CD4-positive, alpha-beta T cell treated with Interleukin-15 for 4 hours (primary cell): Measurements from ENCODE around the gene TIAM2.
A peak's percentile ranks its signal among the peaks of the same experiment; 100 is the strongest.
"Not testable (repeated sequence)": the region's sequence is repeated elsewhere in the genome, so short reads cannot be mapped to it uniquely, and the experiment has no call there.

Source experiments
- DNase-seq: peaks from one replicate; pipeline ENCODE4 v3.0.0-alpha.2; 2020; ENCODE audit warnings: low spot score

TIAM2 gene

GRCh38 chr6:154995254-154996015 lies at the start of gene TIAM2:
TIAM2 (plus strand) TSS chr6:154995315; CDS start chr6:155129224, 133,909 bp downstream.
- no peak for DNase-seq

- no peak for DNase-seq
Measured at GRCh38 chr6:154950979-154951344, 44.2 kb upstream of the TIAM2 start.

GRCh38 chr6:154951345-154952200 lies 43.5 kb upstream of the TIAM2 start:
- DNase-seq: peak; percentile 22

- DNase-seq: no peak
Measured at GRCh38 chr6:154953644-154954043, 41.5 kb upstream of the TIAM2 start.

- DNase-seq: no peak
Measured at GRCh38 chr6:154954347-154954746, 40.8 kb upstream of the TIAM2 start.

GRCh38 chr6:154956771-154957522 lies 38.2 kb upstream of the TIAM2 start:
- DNase-seq: no peak

GRCh38 chr6:154958469-154958868 lies 36.6 kb upstream of the TIAM2 start:
- no peak for DNase-seq

GRCh38 chr6:154960299-154960843 lies 34.7 kb upstream of the TIAM2 start:
- DNase-seq: no peak

- DNase-seq: no peak
Measured at GRCh38 chr6:154960854-154961530, 34.1 kb upstream of the TIAM2 start.

GRCh38 chr6:154962753-154963152 lies 32.4 kb upstream of the TIAM2 start:
- no peak for DNase-seq

GRCh38 chr6:154966065-154966770 lies 28.9 kb upstream of the TIAM2 start:
- DNase-seq: not testable (repeated sequence)

- DNase-seq: no peak
Measured at GRCh38 chr6:154969796-154970195, 25.3 kb upstream of the TIAM2 start.

- no peak for DNase-seq
Measured at GRCh38 chr6:154974485-154975149, 20.5 kb upstream of the TIAM2 start.

- DNase-seq: no peak
Measured at GRCh38 chr6:154977588-154977987, 17.5 kb upstream of the TIAM2 start.

- no peak for DNase-seq
Measured at GRCh38 chr6:154980273-154981078, 14.6 kb upstream of the TIAM2 start.

GRCh38 chr6:154981079-154981870 lies 13.8 kb upstream of the TIAM2 start:
- DNase-seq: no peak

- DNase-seq: no peak
Measured at GRCh38 chr6:154984146-154984545, 11.0 kb upstream of the TIAM2 start.

- DNase-seq: no peak
Measured at GRCh38 chr6:154986787-154987235, 8.3 kb upstream of the TIAM2 start.

GRCh38 chr6:154989448-154989847 lies 5.7 kb upstream of the TIAM2 start:
- no peak for DNase-seq
